HCT116 (cell line): Measurements from ENCODE around the gene ORMDL2. TPM values are rescaled to one million over a fixed set of nuclear protein-coding genes. Genes with fewer than 3 reads are reported as not detected.

Experiments used
- ATAC-seq: fragments of 200-7000 bp; cut with Tn5 transposase; 2 replicates; pipeline ENCODE4 v1.9.1; 2020; ENCODE audit warnings: mild to moderate bottlenecking, moderate library complexity
- BruUV-seq: library from RNA; stranded (reverse); fragments of 400-500 nt; replicated peaks from 2 replicates; lab custom pipeline; 2021; lab: Mats Ljungman, UMichigan
- CTCF ChIA-PET: fragments of 300-600 bp; sonication (Branson Sonifier 250); formaldehyde crosslinking; loops from one replicate; lab custom pipeline; 2021; ENCODE audit warnings: antibody characterized with exemption; lab: Charles Lee
- POLR2A ChIA-PET: fragments of 300-600, 350-600 bp; sonication (Branson Sonifier 250); formaldehyde crosslinking; loops from one replicate; lab custom pipeline; 2021; ENCODE audit warnings: antibody characterized with exemption; lab: Charles Lee
- RAD21 ChIA-PET, 2 experiments: fragments of 300-600 bp; sonication (Branson Sonifier 250); formaldehyde crosslinking; loops; one replicate each; lab custom pipeline; 2023; ENCODE audit warnings: low total read pairs in 2 of 2; ENCODE audit not compliant: uncharacterized antibody in 2 of 2, unreplicated experiment in 2 of 2, low non-redundant PET in 1 of 2; lab: Charles Lee
- DNase-seq: peaks from one replicate; pipeline ENCODE4 v3.0.0-alpha.2; 2010; ENCODE audit warnings: low read depth, low spot score
- H2AFZ ChIP-seq: fragments of 200-600 bp; shearing (Covaris generic), sonication (generic); 2 replicates; pipeline ENCODE4 v1.6.1; 2017; ENCODE audit warnings: low read depth, mixed run types, mixed read lengths, antibody characterized with exemption, low read length; ENCODE audit not compliant: poor library complexity, severe bottlenecking
- H3K27ac ChIP-seq: 2 replicates; pipeline ENCODE4 v1.5.1; 2012; ENCODE audit warnings: low read depth, low read length
- H3K27me3 ChIP-seq: fragments of 200-600 bp; sonication (generic); 2 replicates; pipeline ENCODE4 v1.6.1; 2016; ENCODE audit warnings: mixed run types, low read length, mixed read lengths; ENCODE audit not compliant: insufficient read depth
- H3K36me3 ChIP-seq, 2 experiments: fragments of 200-500 bp in 1 of 2; fragments of 200-600 bp in 1 of 2; sonication (Bioruptor generic) in 1 of 2; sonication (generic) in 1 of 2; 2 replicates each; pipeline versions ENCODE4 v1.5.1 to v1.6.1; 2014 to 2016; ENCODE audit warnings: low read length in 2 of 2, inconsistent platforms in 1 of 2, mixed read lengths in 1 of 2, mixed run types in 1 of 2; ENCODE audit not compliant: insufficient read depth in 2 of 2, control insufficient read depth in 1 of 2
- H3K4me1 ChIP-seq, 2 experiments: fragments of 200-600 bp in 1 of 2; sonication (generic) in 1 of 2; 2 replicates each; pipeline versions ENCODE4 v1.5.1 to v1.6.1; 2012 to 2017; ENCODE audit warnings: low read length in 2 of 2, inconsistent platforms in 1 of 2, mild to moderate bottlenecking in 1 of 2, mixed read lengths in 1 of 2, mixed run types in 1 of 2, moderate library complexity in 1 of 2; ENCODE audit not compliant: insufficient read depth in 2 of 2, control insufficient read depth in 1 of 2
- H3K4me2 ChIP-seq: fragments of 200-600 bp; sonication (generic); 2 replicates; pipeline ENCODE4 v1.6.1; 2017; ENCODE audit warnings: mixed run types, low read length, mixed read lengths
- H3K4me3 ChIP-seq, 2 experiments: fragments of 200-600 bp in 1 of 2; sonication (generic) in 1 of 2; replicated peaks in 1 of 2; 2 replicates each; pipeline ENCODE4 v1.5.1; 2011 to 2016; ENCODE audit warnings: low read length in 2 of 2, control low read depth in 1 of 2, low read depth in 1 of 2, mild to moderate bottlenecking in 1 of 2, mixed read lengths in 1 of 2, mixed run types in 1 of 2
- H3K79me2 ChIP-seq: fragments of 200-600 bp; sonication (generic); 2 replicates; pipeline ENCODE4 v1.6.1; 2017; ENCODE audit warnings: mild to moderate bottlenecking, mixed run types, low read length, moderate library complexity, mixed read lengths; ENCODE audit not compliant: insufficient read depth
- H3K9ac ChIP-seq: fragments of 200-600 bp; sonication (generic); 2 replicates; pipeline ENCODE4 v1.6.1; 2016; ENCODE audit warnings: low read length, mixed read lengths
- H3K9me2 ChIP-seq: fragments of 200-600 bp; sonication (generic), shearing (Covaris generic); 2 replicates; pipeline ENCODE4 v1.6.1; 2017; ENCODE audit warnings: mixed run types, mild to moderate bottlenecking, moderate library complexity; ENCODE audit not compliant: insufficient read depth
- H3K9me3 ChIP-seq, 2 experiments: fragments of 200-500 bp in 1 of 2; fragments of 200-600 bp in 1 of 2; sonication (Bioruptor generic) in 1 of 2; sonication (generic) in 1 of 2; 2 replicates each; pipeline ENCODE4 v1.6.1; 2014 to 2017; ENCODE audit warnings: low read length in 2 of 2, mixed read lengths in 2 of 2, inconsistent platforms in 1 of 2, low read depth in 1 of 2, mild to moderate bottlenecking in 1 of 2, mixed run types in 1 of 2, moderate library complexity in 1 of 2; ENCODE audit not compliant: control insufficient read depth in 1 of 2, insufficient read depth in 1 of 2
- H4K20me1 ChIP-seq: fragments of 200-600 bp; sonication (generic), shearing (Covaris generic); 2 replicates; pipeline ENCODE4 v1.6.1; 2017; ENCODE audit warnings: mixed run types, mild to moderate bottlenecking, moderate library complexity; ENCODE audit not compliant: insufficient read depth
- EGR1 ChIP-seq: IDR thresholded peaks from 2 replicates; pipeline ENCODE4 v1.6.1; 2012; ENCODE audit warnings: low read depth
- ELF1 ChIP-seq: IDR thresholded peaks from 2 replicates; pipeline ENCODE4 v1.6.1; 2012; ENCODE audit warnings: low read depth, borderline replicate concordance
- EZH2 ChIP-seq: fragments of 200-600 bp; sonication (generic); IDR thresholded peaks from 2 replicates; pipeline ENCODE4 v1.6.1; 2017; ENCODE audit warnings: antibody characterized with exemption, mixed run types
- EZH2phosphoT487 ChIP-seq: fragments of 200-600 bp; IDR thresholded peaks from 2 replicates; pipeline ENCODE4 v1.6.1; 2018; ENCODE audit warnings: antibody characterized with exemption, borderline replicate concordance
- JUND ChIP-seq: IDR thresholded peaks from 2 replicates; pipeline ENCODE4 v1.6.1; 2012
- POLR2A ChIP-seq: IDR thresholded peaks from 2 replicates; pipeline ENCODE4 v1.7.0; 2011; ENCODE audit warnings: borderline replicate concordance; ENCODE audit not compliant: insufficient read depth, insufficient read length; ENCODE audit errors: extremely low read depth
- POLR2AphosphoS5 ChIP-seq: IDR thresholded peaks from 2 replicates; pipeline ENCODE4 v1.6.1; 2011; ENCODE audit warnings: mild to moderate bottlenecking, low read depth, low read length, moderate library complexity
- RAD21 ChIP-seq: IDR thresholded peaks from 2 replicates; pipeline ENCODE4 v1.6.1; 2012; ENCODE audit warnings: low read depth, mild to moderate bottlenecking
- SIN3A ChIP-seq: IDR thresholded peaks from 2 replicates; pipeline ENCODE4 v1.6.1; 2012; ENCODE audit warnings: low read depth
- SRF ChIP-seq: IDR thresholded peaks from 2 replicates; pipeline ENCODE4 v1.6.1; 2012; ENCODE audit warnings: low read depth
- TCF7L2 ChIP-seq: IDR thresholded peaks from 2 replicates; pipeline ENCODE4 v1.7.0; 2011; ENCODE audit warnings: borderline replicate concordance, inconsistent platforms; ENCODE audit not compliant: insufficient read depth, insufficient read length; ENCODE audit errors: extremely low read depth
- YY1 ChIP-seq: IDR thresholded peaks from 2 replicates; pipeline ENCODE4 v1.6.1; 2011; ENCODE audit warnings: low read length, low read depth, moderate library complexity, mild to moderate bottlenecking; ENCODE audit not compliant: insufficient replicate concordance; ENCODE audit errors: extremely low read depth
- ZFX ChIP-seq: fragments of 450-650 bp; IDR thresholded peaks from 2 replicates; pipeline ENCODE4 v1.6.1; 2017
- ZNF274 ChIP-seq: fragments of 200-500 bp; sonication (Bioruptor generic); IDR thresholded peaks from 2 replicates; pipeline ENCODE4 v1.6.1; 2014; ENCODE audit warnings: mild to moderate bottlenecking, low read depth, low read length, inconsistent platforms
- intact Hi-C: fragments of 100-400 bp; cut with micrococcal nuclease; formaldehyde crosslinking; loops from 2 replicates; pipeline ENCODE4 v1.10.0; 2022
- total RNA-seq: library from RNA; stranded (reverse); gene quantifications from one replicate; pipeline ENCODE4 v1.2.1, GENCODE V29; 2021; ENCODE audit not compliant: unreplicated experiment
- TF ChIP-seq, protein P1 (sequence below): IDR thresholded peaks from 2 replicates; pipeline ENCODE4 v1.6.1; 2012
- TF ChIP-seq, protein P2 (sequence below): IDR thresholded peaks from 2 replicates; pipeline ENCODE4 v1.6.1; 2011; ENCODE audit warnings: mild to moderate bottlenecking, low read length, moderate library complexity; ENCODE audit not compliant: insufficient replicate concordance; ENCODE audit errors: extremely low read depth
- TF ChIP-seq, protein P3 (sequence below): IDR thresholded peaks from 2 replicates; pipeline ENCODE4 v1.6.1; 2012

ORMDL2 gene
- total RNA-seq, 1 experiment from 2014 or later: 25.5 TPM

- peak overlapping the region; percentile 93 to 97 for H3K4me3 ChIP-seq
- BruUV-seq: TSS peak; percentile 71
- no peaks in the 10 kb centered on the region for H4K20me1 ChIP-seq
- H3K4me1 ChIP-seq: peaks cover 16 to 29% of the 10 kb centered on the region in 2 experiments; a peak in 3 of 4 replicates
- peak overlapping the region; percentile 85 for H3K9ac ChIP-seq
- ChIA-PET RAD21 (interaction anchor here in 1 of 2 experiments (1.0 to 1.7 kb wide), 3 partner anchors 18 to 100 kb away, joined by 3 to 4 read pairs (median 4); no protein-coding TSS in a partner anchor), POLR2A (interaction anchor here (0.7 to 3.4 kb wide), 19 partner anchors 8 to 216 kb away, joined by 3 to 59 read pairs (median 6); partner anchors contain the start of genes MMP19, ORMDL2, PYM1 and RAB5B)
- peak overlapping the region; percentile 87 for H3K27ac ChIP-seq
- no peak for DNase-seq
- intact Hi-C loops: loop anchor here (2.0 kb wide), 1 partner anchor 97 kb away; the partner anchor contains the start of gene PYM1
- H2AFZ ChIP-seq: no peak overlapping the region
- no peaks in the 10 kb centered on the region for H3K27me3 ChIP-seq
- TF ChIP-seq, protein P1, sequence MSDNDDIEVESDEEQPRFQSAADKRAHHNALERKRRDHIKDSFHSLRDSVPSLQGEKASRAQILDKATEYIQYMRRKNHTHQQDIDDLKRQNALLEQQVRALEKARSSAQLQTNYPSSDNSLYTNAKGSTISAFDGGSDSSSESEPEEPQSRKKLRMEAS: no peak; the same call in 1 of the 2 replicates
- TF ChIP-seq YY1 (no peak), ELF1 (no peak), POLR2AphosphoS5 (peak; percentile 42; the same call in 1 of the 2 replicates), JUND (no peak), SRF (no peak), RAD21 (no peak), SIN3A (0 out of 2 replicates have a peak, but pooled peaks have one; percentile 18), EZH2 (no peak), TCF7L2 (no peak), EZH2phosphoT487 (no peak), POLR2A (no peak), ZNF274 (no peak), ZFX (peak; percentile 32; the same call in 1 of the 2 replicates), EGR1 (peak; percentile 46; the same call in 1 of the 2 replicates)
- TF ChIP-seq, protein P2, sequence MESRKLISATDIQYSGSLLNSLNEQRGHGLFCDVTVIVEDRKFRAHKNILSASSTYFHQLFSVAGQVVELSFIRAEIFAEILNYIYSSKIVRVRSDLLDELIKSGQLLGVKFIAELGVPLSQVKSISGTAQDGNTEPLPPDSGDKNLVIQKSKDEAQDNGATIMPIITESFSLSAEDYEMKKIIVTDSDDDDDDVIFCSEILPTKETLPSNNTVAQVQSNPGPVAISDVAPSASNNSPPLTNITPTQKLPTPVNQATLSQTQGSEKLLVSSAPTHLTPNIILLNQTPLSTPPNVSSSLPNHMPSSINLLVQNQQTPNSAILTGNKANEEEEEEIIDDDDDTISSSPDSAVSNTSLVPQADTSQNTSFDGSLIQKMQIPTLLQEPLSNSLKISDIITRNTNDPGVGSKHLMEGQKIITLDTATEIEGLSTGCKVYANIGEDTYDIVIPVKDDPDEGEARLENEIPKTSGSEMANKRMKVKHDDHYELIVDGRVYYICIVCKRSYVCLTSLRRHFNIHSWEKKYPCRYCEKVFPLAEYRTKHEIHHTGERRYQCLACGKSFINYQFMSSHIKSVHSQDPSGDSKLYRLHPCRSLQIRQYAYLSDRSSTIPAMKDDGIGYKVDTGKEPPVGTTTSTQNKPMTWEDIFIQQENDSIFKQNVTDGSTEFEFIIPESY: no peak
- TF ChIP-seq, protein P3, sequence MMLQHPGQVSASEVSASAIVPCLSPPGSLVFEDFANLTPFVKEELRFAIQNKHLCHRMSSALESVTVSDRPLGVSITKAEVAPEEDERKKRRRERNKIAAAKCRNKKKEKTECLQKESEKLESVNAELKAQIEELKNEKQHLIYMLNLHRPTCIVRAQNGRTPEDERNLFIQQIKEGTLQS: no peak
- TF ChIP-seq, all 23 proteins: peak for 4
- ATAC-seq: peak; percentile 54
- Histone ChIP-seq H3K9me2 (no peaks in the 10 kb centered on the region), H3K36me3 (peaks cover 1 to 13% of the 10 kb centered on the region in 2 experiments; a peak in 2 of 4 replicates), H3K79me2 (peaks cover 48% of the 10 kb centered on the region), H3K4me2 (peak overlapping the region; percentile 87), H3K9me3 (no peaks in the 10 kb centered on the region)
- CTCF ChIA-PET: interaction anchor here (0.9 to 2.1 kb wide), 8 partner anchors 9 to 166 kb away, joined by 3 to 14 read pairs (median 4); partner anchors contain the start of genes ORMDL2 and SARNP
Measured at GRCh38 chr12:55829967-55830600, 12.2 kb downstream of the ORMDL2 start.
